Glomerular visceral epithelial cell (primary cell): ENCODE results near the gene SCRN2.
A peak's percentile ranks its signal among the peaks of the same experiment; 100 is the strongest.

Experiments
- DNase-seq: peaks from one replicate; pipeline ENCODE4 v3.0.0-alpha.2; 2016; ENCODE audit errors: extremely low spot score

Gene SCRN2

DNA sequence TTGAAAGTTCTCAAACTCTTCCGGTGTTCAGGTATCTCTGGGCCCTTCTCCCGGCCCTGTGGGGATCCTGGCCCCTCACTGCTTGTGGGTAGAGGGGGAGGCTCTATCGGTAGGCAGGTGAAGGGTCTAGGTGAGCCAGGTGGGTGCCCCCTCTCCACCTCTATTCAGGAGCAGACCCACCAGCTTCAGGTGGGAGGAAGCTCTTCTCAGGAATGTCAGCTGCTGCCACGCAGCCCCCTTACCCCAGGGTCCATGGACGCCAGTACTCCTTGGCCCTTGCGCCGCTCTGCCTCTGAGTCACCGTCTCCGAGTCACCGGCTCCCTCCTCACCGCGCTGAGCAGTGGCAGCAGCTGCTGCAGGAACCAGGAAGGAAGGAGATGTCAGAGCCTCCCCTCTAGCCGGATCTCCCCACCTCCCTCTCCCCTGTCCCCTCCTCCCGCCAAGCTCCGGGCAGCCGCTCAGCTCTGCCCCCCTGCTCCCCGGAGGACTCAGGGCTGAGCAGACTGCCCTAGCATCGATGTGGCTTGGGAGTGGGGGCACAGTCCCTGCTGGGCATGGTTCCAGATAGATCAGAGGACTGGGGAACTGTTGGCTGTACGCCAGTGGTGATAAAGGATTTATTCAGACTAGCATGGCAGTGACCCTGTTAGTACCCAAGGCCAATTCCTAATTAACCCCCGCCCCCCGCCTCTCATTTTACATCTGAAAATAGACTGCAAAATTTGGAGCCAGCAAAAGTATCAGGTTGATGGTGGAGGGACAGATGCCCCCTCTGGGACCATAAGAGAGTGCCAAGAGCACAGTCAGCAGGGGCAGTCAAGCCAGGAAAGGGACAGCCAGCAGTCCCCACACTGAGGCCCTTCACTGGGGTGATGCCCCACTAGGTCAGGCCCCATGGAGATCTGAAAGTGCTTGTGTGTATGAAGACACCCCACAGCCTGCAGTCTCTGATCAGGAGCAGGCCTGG lies 19.4 kb downstream of the SCRN2 start, which contains the start of gene OSBPL7:
Gene OSBPL7 (minus strand): TSS at position 371 of the 968 bp plus-strand sequence. CDS start 1,516 bp downstream, outside the sequence.
- DNase-seq: peak; percentile 92

DNA sequence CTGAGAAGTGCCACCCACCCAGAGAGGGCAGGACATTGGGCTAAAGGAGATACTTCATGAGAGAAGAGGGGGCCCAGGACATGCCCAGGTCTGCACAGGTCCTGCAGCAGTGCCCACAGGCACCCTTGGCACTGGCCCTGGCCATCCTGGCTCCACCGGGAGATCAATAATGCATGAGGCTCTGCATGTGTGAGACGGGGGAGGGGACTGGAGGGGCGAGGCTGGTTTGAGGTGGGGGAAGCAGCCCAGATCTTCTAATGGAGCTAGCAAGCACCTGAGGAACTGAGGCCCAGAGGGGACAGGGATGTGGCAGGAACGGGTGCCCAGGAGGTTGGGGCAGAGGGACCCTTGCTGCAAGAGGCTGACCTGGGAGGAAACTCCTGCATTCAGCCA lies 20.0 kb downstream of the SCRN2 start:
- no peak for DNase-seq

DNA sequence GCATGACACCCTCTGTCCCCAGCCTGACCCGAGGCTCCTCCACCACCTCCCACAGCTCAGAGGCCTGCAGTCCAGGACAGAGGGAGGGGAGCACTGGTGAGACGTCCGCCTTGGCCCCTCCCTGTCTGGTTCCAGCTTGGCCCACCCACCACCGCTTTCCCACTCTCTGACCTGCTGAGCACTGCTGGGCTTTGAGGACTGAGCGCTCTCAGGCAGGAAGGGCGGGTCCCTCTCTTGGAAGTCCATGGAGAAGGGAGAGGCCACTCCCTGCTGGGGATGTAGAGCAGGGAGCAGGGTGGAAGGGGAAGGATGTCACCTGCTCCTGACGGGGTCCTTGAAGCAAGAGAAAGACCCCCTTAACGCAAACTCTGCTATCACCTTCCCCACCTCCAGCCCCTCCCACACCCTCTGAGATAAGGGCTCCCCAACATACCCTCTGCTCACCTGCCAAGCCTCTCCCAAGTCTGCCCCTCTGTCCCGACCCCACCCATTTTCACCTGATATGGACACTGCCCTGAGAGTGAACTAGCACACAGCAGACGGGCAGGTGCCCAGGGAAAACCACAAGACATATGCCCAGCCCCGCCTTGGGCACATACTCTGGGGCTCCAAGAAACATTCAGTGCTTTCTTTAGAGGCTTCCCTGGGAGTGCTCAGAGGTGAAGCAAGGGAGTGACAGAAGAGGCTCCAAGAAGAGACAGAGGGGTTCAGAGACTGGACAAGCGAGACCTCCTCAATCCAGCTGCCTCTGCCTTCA lies 20.9 kb downstream of the SCRN2 start:
- no peak for DNase-seq

DNA sequence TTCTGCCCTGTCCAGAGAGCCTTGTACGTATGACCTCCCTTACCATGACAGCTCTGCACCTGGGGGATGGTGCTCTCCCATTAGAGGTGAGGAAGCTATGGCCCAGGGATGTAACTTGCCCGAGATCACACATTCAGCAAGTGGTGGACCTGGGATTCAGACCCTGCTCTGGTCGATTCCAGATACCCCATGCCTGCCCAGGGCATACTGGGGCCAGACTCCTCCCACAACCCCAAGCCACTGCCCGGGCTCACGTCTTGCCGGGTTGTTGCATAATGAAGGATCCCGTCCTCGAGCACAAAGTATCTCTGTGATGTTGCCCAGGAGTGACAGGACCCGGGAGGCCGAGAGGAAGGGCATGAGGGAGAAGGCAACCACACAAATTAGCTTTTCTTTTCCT lies 21.6 kb downstream of the SCRN2 start:
- no peak for DNase-seq

DNA sequence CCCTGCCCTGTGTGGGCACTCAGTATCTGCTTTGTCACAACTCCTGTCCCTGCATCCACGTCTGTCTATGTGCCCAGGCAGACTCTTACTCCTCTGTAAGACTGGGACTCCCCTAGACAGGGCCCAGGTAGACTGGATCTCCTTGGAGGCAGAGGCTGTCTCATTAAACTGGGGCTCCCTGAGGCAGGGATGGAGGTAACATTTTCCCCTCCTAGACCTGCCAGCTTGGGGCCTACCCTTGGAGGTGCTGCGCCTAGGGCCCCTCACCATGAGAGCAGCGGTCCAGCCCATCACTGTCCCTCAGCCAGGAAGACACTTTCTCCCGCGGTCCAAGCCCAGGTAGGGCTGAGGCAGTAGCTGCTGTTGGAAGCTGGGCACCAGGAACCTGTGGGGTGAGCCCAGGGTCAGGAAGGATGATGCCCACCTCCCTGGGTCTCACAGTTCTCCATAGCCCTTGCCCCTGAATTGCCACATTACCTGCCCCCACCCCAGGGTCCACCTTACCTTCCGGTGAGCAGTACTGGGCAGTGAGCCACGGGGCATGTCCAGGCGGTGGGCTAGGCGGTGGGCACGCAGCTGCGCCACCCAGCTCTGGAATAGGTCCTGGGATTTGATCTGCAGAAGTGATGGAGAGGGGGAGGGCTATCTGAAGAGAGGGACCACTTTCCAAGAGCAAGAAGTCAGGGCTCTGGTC lies 22.9 kb downstream of the SCRN2 start:
- no peak for DNase-seq

DNA sequence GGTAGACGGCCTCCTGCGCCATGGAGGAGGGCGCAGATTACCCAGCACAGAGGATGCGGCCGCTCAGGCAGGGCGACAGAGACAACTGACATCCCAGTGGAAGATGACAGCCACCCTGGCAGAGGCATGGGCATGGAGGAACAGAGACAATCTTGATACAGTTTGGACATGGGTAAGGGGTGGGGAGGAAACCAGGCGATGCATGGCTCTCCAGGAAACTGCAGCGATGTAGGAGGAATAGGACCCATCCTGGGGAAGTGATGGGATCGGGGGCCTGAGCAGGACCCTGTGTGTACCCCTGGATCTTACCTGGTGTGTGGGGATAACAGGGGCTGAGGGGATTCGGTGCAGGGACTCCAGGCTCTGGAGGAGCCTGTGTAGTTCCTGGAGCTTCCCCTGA lies 24.1 kb downstream of the SCRN2 start:
- no peak for DNase-seq

DNA sequence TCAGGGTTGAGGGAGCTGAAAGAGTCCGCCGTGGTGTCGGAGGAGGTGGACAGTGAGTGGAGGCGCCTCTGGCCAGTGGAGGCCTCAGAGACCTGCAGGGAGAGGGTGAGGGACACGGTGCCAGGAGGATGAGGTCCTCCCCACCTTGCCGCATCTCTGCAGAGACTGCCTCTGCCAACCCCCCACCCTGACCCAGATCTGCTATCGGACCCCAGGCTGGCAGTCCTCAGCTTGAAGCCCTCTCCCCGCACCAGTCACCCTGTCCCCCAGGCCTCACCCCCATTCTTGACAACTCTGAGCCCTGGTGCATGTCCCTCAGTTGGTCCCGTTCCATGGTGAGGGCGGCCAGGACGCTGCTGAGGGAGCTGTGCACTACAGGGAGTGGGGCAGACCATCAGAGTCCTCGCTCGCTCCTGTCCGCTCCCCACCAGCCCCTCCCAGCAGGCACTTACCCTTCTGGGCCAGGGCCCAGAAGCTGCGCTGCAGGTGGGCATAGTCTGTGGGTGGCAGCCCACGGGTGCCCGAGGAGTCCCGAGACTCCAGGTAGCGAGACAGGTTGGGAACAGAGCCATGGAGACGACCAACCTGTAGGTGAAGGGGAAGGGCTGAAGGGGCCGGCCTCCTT lies 24.9 kb downstream of the SCRN2 start:
- no peak for DNase-seq

DNA sequence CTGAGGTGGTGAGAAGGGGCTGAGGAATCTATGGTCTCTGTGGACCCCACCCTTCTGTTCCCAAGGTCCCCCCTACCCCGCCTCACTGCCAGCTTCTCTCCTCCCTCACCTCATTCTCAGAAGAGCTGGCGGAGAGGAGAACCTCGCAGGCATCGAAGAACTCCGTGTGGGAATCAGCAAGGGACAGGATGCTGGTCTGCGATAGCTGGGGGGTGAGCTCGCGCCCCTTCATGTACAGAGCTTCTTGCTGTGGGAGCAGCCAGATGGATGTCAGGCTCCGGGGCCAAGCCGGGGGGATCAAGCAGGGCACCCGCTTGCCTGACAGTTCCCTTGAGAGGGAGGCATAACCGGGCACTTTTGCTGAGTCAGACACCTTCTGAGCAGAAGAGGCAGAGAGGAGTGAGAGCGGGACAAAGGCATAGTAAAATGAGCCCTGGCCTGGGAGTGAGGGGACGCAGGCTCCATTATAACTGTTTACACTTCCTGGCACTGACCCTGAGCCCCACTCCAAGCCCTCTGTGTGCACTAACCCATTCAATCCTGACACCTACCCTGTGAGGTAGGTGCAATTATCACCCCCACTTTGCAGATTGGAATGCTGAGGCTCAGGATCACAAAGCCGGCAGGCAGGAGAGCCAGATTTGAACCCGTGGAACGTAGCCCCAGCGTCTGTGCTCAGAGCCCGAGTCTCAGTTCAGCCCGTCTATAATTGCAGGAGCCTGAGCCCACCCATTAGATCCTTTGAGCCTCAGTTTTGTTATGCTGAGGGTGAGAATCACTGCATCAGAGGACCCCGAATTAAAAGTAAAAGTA lies 25.8 kb downstream of the SCRN2 start:
- DNase-seq: no peak

DNA sequence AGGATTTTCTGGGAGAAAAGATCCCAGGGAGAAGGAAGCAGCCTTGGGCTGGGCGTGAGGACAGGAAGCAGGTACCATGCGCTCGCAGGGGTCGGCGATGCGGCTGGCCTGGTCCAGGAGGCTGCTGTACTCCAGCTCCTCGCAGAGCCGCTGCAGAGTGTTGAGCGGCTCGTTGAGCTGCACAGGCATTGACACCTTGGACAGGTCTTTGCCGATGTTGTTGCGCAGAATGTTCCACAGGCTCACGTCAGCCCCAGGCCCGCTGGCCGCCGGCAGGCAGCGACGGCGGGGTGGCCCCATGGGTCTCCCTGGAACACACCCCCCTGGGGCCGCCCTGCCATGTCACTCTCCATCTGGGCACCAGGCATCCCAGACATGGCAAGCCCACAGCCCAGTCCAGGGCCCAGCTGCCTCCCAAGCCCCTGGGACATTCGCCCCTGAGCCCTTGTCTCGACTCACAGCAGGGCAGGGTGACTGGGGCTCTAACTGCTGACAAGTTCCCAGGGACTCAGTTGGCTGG lies 27.5 kb downstream of the SCRN2 start:
- DNase-seq: no peak

DNA sequence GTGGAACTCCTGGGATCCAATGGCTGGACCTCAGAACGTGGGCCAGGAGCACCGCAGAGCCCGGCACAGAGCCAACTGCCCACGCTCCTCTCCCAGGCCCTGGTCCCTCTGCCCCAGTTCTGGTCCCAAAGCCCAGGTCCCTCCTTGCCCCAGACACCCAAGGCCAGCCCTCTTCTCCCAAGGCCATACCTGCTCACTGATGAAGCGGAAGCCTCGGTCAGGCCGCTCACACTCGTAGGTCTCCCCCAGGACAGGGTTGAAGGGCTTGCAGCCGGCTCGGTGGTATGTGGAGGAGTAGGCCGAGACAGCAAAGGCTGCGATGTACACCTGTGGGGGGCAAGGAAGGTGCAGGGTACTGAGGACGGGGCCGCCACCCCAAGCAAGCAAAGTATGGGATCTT lies 28.0 kb downstream of the SCRN2 start:
- DNase-seq: no peak

DNA sequence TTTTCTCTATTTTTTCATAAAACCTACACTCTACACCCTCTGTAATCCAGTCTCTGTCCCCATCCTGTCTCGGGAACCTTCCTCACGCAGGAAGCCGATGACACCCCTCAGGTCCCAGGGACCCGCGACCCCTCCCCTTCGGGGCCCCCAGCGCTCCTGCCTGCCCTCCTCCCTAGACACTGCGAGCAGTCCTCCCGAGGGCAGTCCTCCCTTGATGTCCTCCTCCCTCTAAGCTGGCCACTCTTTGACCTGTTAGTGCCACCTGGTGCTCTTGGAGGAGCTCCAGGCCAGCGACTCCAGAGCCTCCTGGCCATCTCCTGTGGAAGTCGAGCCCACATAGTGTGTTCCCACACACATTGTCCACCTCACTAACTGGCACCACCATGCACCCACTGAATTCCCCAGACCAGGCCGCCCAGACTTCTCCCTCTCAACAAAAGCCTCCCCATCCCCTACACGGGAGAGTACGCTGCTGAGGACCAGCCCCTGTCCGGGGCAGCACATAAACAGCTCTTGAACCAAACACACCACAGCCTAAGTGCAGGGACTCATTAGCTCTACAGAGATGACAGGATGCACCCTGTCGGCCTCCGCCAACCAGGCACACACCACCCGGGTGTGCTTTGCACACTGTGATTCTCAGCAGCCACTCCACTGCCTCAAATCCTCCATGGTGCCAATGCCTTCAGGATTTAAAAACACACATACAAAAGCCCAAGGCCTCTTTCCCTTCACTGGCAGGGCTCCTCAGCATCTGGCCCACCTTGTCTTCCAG lies 28.7 kb downstream of the SCRN2 start:
- no peak for DNase-seq

DNA sequence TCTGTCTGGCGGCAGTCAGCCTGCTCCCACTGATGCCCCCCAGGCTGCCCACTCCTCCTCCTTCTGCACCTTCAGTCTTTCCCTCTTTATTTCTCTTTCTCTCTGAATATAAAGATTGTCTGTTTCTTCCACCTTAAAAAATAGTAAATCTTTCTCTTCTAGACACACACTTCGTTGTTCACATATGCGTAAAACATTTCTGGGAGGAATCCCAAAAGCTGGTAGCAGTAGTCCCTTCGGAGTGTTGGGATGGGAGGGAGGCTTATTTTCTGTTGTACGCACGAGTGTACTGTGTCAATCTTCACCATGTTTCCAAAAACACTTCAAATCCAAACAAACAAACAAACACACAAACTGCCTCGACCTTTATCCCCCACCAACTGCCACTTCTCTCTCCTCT lies 29.4 kb downstream of the SCRN2 start:
- DNase-seq: no peak

DNA sequence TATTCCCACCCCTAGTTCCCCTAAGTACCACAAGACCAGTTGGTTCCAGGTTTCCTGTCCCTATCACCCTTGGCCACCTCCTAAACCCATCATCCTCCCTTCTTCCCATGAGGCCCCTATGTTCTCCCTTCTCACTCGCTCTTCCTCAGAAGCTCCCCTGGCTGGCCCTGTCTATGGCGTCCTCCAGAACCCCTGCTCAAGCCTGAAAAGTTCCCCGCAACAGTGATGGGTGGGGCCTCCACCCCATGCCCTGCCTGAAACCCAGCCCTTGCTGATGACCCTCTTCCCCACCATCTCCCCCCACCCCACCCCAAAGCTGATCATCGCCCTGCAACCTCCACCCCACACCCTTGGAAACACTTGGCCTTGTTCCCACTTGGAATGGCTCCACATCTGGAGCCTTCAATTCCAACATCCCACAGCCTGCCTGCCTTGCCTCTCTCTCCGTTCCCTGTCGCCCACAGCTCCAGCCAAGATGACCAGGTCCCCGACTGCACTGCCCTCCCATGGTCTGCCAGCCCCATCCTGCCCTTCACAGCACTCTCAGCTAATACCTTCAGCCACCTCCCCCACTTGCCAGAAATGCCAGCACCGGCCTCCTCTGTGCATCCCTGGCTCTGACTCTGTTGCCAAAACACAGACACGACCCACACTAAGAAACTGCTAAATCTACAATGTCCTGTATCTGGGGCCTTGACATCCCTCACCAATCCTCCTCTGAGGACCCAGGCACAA lies 30.0 kb downstream of the SCRN2 start:
- DNase-seq: no peak

DNA sequence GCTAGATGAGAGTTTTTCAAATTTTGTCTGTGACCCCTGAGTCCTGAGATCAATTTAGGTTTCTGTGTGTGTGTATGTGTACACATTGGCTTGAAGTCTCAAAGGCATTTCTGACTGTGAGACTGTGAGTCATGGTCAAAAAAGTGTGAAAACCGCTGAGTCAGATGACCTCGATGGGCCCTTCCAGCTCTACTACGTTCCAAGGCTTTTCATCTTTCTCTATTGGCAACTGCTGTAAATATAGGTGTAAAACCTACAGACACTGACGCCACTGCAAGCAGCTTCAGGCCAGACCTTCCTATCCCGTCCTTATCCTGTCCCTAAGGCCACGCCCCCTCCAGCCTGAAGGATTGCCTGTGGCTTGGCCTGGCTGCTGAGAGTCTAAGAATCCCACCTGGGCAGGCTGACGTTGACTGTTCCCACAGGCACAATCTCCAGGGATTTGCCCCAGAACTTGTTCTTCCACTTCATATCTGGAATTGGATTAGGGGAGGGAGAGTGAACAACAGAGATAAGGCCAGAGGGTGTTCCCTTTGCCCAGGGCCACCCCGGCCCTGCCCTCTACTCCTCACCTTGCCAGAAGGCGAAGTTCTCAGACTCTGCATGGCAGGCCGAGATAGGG lies 30.8 kb downstream of the SCRN2 start:
- peak; percentile 91 for DNase-seq

DNA sequence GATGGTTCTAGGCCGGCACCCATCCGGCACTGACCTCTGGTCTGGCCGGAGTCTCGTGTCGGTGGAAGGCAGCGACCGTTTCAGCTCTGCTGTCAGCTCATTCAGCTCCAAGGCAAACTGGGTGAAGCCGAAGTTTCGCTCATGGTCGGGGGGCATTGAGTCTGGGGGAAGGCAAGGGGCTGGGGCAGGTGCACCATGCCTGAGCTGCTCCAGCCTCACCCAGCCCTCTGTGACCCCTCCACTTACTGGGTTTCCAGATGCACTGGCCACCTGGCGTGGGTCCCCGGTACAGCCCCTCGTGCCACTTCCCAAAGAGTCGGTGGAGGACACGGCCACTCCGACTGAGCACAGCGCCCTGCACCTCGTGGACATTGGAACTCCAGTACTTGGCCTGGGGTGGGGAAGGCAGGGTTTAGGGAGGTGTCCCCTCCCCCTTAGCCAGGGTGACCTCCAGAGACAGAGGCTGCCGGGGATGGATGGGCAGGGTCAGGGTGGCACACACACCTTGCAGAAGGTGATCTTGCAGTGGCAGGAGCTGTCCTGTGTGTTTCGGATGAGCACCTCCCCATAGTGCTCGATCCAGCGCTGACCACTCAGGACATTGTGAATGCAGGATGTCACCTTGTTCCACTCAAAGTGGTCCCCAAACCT lies 32.1 kb downstream of the SCRN2 start:
- no peak for DNase-seq

DNA sequence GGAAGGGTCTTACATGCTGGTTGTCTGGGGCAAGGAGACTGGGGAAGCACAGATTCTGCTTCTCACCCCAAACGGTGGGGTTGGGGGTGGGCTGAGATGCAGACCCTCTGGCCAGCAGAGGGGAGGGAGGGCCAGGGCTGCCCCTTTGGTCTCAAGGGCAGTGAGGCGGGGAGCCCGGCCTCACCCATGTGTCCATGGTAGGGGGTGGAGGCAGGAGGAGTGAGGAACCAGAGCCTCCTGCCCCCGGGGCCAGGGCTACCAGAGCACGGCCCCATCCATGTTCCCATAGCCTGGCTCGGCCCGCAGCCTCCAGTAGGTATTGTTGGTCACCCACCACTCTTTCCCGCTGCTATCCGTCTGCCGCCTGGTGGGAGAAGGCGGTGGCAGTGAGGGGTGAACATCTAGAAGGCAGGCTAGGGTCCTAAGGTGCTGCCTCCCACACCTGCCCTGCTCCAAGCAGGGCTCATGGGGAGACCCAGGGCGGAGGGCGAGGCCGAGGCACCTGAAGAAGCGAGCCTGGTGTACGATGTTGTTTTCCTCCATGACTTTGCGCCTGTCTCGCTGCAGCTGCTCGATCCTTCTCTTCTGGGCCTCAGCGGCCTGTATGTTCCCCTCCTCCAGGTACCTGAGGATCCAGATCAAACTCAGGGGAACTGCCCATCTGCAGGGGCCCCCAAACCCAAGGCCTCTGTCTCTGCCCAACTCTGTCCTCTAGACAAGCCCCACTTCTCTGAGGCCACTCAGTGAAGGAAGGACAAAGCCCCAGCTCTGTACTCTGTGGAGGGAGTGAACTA lies 32.8 kb downstream of the SCRN2 start:
- DNase-seq: no peak

DNA sequence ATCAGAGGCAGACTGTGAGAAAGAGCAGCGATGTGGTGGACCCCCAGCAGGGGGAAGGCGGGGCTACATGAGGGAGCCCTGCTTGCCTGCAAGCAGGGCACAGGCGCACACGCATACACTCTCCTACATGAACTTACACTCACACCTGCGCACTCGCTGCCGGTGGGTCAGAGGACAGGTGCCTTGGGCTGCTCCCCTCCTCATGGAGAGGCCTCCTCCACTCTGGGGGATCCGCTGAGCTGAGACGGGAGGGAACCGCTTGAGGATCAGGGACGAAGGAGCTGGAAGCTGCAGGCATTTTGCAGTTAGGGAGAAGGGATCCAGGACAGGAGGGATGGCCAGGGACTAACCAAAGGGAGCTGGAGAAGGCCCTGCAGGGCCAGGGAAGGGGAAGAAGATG lies 33.7 kb downstream of the SCRN2 start:
- no peak for DNase-seq

DNA sequence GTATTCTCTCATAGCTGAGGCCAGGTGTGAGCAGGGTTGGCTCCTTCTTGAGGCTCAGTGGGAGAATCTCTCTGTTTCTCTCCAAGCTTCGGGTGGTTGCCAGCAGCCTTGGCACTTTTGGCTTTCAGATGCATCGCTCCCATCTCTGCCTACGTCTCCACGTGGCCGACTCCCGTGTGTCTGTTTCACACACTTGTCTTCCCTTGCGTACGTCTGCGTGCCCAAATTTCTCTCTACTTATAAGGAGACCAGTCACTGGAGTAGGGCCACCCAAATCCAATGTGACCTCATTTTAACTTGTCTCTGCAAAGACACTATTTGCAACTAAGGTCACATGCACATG lies 34.2 kb downstream of the SCRN2 start:
- no peak for DNase-seq
